Measurements from ENCODE around the gene NPC1. TPM values are rescaled to one million over a fixed set of nuclear protein-coding genes. Genes with fewer than 3 reads are reported as not detected.

Gene NPC1
- total RNA-seq, 2 donors from 2014 or later, result 43.6 to 44.9 TPM

GRCh38 chr18:23499291-23499781 is 87.0 kb downstream of the NPC1 start:
- H3K4me3 ChIP-seq (ENCODE audit: low read length), result no peak overlapping the region
- no peak overlapping the region for H3K27ac ChIP-seq (ENCODE audit: low read depth, low read length)
- Mint-ChIP-seq H3K27me3 (ENCODE audit: insufficient read depth) (peaks cover 27% of the 10 kb centered on the region), H3K9me3 (no peaks in the 10 kb centered on the region), H3K36me3 (ENCODE audit: low read depth) (no peaks in the 10 kb centered on the region), H3K4me3 (no peak overlapping the region), H3K27ac (no peak overlapping the region), H3K4me1 (peaks cover 12% of the 10 kb centered on the region)
- no peaks in the 10 kb centered on the region for H3K9me3 ChIP-seq (ENCODE audit: control insufficient read depth, low read length)
- whole genome bisulfite sequencing, 2 experiments (ENCODE audit: insufficient coverage in 1 of 2, insufficient read length in 1 of 2), result 66 to 70% methylated on average over 10 to 11 of the region's 11 CpGs
- DNase-seq, result no peak
- no peaks in the 10 kb centered on the region for H3K36me3 ChIP-seq (ENCODE audit: control insufficient read depth, insufficient read depth, low read length)
- no peak for TF ChIP-seq CTCF (conservative IDR thresholded peaks at IDR 0.05)
- H3K9ac ChIP-seq (ENCODE audit: extremely low read depth, low read length, poor library complexity, severe bottlenecking), result no peak overlapping the region
- no peaks in the 10 kb centered on the region for H3K4me1 ChIP-seq (ENCODE audit: control insufficient read depth, insufficient read depth, low read length)
- peaks cover 12% of the 10 kb centered on the region for H3K27me3 ChIP-seq (ENCODE audit: control insufficient read depth, insufficient read depth, low read length, poor library complexity, severe bottlenecking)

GRCh38 chr18:23498877-23499276 is 87.4 kb downstream of the NPC1 start:
- Histone ChIP-seq H3K4me1 (ENCODE audit: control insufficient read depth, insufficient read depth, low read length) (no peaks in the 10 kb centered on the region), H3K27ac (ENCODE audit: low read depth, low read length) (no peak overlapping the region), H3K9me3 (ENCODE audit: control insufficient read depth, low read length) (no peaks in the 10 kb centered on the region), H3K4me3 (ENCODE audit: low read length) (no peak overlapping the region), H3K36me3 (ENCODE audit: control insufficient read depth, insufficient read depth, low read length) (no peaks in the 10 kb centered on the region), H3K9ac (ENCODE audit: extremely low read depth, low read length, poor library complexity, severe bottlenecking) (no peak overlapping the region), H3K27me3 (ENCODE audit: control insufficient read depth, insufficient read depth, low read length, poor library complexity, severe bottlenecking) (peaks cover 8% of the 10 kb centered on the region)
- peak; percentile 93 for TF ChIP-seq CTCF (conservative IDR thresholded peaks at IDR 0.05)
- Mint-ChIP-seq H3K9me3 (no peaks in the 10 kb centered on the region), H3K27me3 (ENCODE audit: insufficient read depth) (peaks cover 22% of the 10 kb centered on the region), H3K27ac (no peak overlapping the region), H3K4me1 (peaks cover 8% of the 10 kb centered on the region), H3K36me3 (ENCODE audit: low read depth) (no peaks in the 10 kb centered on the region), H3K4me3 (no peak overlapping the region)
- 21 to 25% methylated on average over 4 to 5 of the region's 5 CpGs for WGBS, 2 experiments (ENCODE audit: insufficient coverage in 1 of 2, insufficient read length in 1 of 2)
- peak; percentile 88 for DNase-seq

- Histone ChIP-seq H3K27me3 (ENCODE audit: control insufficient read depth, insufficient read depth, low read length, poor library complexity, severe bottlenecking) (peaks cover 7% of the 10 kb centered on the region), H3K9me3 (ENCODE audit: control insufficient read depth, low read length) (no peaks in the 10 kb centered on the region), H3K36me3 (ENCODE audit: control insufficient read depth, insufficient read depth, low read length) (no peaks in the 10 kb centered on the region), H3K4me1 (ENCODE audit: control insufficient read depth, insufficient read depth, low read length) (no peaks in the 10 kb centered on the region), H3K4me3 (ENCODE audit: low read length) (no peak overlapping the region), H3K27ac (ENCODE audit: low read depth, low read length) (no peak overlapping the region), H3K9ac (ENCODE audit: extremely low read depth, low read length, poor library complexity, severe bottlenecking) (no peak overlapping the region)
- no peak overlapping the region for H3K4me3 Mint-ChIP-seq
- no peak overlapping the region for H3K27ac Mint-ChIP-seq
- H3K36me3 Mint-ChIP-seq (ENCODE audit: low read depth), result no peaks in the 10 kb centered on the region
- no peak for DNase-seq
- WGBS, 2 experiments (ENCODE audit: insufficient coverage in 1 of 2, insufficient read length in 1 of 2), result 88 to 100% methylated on average over 2 of the region's 2 CpGs
- H3K9me3 Mint-ChIP-seq, result peaks cover 2% of the 10 kb centered on the region
- no peak for TF ChIP-seq CTCF (conservative IDR thresholded peaks at IDR 0.05)
- peaks cover 8% of the 10 kb centered on the region for H3K4me1 Mint-ChIP-seq
- peaks cover 21% of the 10 kb centered on the region for H3K27me3 Mint-ChIP-seq (ENCODE audit: insufficient read depth)
Measured at GRCh38 chr18:23498117-23498516, 88.2 kb downstream of the NPC1 start.

All from endodermal cell (in vitro differentiated cells).